NOMO-1 (cell line): ENCODE data around the gene ESR1.

Source experiments
- DNase-seq, 2 experiments: peaks; one replicate each; lab custom pipeline; 2025; ENCODE audit not compliant: unreplicated experiment in 2 of 2; lab: John Stamatoyannopoulos, UW

Gene ESR1

DNA sequence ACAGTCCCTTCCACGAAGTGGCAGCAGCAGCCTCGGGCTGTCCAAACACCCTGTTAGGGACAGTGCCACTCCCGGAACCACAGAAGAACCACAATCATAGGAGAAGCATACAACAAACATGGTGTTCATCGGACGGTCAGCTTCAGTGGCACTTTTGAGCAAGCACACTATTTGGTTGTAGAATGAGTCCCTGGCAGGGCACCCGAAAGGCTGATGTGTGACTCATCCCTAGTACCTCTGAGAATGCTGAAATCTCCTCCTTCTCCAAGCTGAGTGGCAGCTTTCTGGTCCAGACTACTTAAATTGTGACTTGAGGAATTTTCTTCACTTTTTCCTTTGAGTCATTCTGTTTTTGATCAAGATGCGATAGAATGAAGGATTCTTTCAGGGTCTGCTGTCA is 282.5 kb downstream of the ESR1 start:
- no peak for DNase-seq

DNA sequence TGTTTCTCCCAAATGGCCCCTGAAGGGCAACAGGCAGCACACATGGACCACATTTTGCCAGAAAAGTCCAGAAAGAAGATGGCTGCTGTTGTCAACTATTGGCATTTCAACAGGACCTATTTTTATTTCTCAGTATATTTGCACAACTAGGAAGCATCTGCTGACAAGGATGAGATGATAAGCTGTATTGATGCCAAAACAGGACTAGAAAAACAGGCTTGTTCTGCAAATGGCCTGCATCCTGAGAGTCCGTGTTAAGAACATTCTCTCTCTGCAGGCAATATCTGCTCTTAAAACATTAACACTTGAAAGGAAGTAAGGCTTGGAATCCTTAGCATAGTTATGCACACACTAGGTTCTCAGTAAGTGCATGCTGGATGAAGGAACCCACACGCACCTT is 283.7 kb downstream of the ESR1 start:
- DNase-seq: no peak

- no peak for DNase-seq
Observed at GRCh38 chr6:152091851-152092341, 284.4 kb downstream of the ESR1 start.

DNA sequence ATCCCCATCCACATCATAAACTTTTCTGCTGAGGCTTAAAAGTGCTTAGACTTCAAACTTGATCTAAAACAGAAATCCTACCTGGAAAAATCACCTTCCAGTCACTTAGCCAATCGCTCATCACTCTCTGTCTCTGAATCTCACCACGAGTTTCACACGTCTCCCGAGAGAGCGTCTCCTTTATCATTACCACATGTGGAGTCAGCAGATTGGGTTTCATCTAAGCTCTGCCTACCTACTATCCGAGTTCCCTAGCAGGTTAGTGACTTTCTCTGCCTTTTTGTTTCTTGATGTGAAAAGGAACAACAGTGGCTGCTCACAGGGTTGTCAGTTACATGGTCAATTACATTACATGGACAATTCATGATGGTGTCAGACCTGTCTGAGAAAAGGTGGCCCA is 286.2 kb downstream of the ESR1 start:
- no peak for DNase-seq

DNA sequence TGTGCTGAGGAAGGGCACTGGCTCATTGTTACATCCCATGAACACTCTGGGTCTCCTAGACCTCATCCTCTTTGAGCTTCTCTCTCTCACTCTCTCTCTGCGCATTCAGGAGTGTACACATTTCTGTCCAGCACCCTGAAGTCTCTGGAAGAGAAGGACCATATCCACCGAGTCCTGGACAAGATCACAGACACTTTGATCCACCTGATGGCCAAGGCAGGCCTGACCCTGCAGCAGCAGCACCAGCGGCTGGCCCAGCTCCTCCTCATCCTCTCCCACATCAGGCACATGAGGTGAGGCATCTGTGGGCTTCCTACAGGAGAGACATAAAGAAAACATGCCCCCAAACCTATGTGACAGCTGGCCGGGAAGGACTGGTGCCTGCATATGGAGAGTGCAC is 286.8 kb downstream of the ESR1 start:
- no peak for DNase-seq

DNA sequence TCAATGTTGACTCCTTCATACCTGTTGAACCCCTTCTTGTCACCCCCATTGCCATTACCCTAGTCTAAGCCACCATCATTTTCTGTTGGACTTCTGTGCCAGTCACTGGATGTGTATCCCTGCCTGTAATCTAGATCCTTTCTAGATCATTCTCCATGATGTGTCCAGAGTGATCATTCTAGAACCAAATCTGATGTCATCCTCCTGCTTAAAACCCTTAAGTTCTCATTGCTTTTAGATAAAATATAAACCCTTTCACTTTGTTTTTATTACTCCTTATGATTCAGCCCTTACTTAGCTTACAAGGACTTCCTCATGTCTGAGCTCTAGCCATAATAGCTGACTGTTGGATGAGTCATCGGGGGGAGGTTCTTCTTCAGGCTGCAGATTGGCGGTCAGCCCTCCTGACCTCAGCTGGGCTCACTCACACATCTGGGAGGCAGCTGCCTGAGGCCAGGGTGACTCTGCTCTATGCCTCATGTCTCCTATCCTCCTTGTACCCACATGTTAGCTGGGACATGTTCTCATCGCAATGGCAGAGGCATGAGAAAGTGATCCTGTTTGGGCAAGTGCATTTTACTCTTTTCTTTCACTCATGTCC is 287.6 kb downstream of the ESR1 start:
- peak; percentile 74 to 90 for DNase-seq

DNA sequence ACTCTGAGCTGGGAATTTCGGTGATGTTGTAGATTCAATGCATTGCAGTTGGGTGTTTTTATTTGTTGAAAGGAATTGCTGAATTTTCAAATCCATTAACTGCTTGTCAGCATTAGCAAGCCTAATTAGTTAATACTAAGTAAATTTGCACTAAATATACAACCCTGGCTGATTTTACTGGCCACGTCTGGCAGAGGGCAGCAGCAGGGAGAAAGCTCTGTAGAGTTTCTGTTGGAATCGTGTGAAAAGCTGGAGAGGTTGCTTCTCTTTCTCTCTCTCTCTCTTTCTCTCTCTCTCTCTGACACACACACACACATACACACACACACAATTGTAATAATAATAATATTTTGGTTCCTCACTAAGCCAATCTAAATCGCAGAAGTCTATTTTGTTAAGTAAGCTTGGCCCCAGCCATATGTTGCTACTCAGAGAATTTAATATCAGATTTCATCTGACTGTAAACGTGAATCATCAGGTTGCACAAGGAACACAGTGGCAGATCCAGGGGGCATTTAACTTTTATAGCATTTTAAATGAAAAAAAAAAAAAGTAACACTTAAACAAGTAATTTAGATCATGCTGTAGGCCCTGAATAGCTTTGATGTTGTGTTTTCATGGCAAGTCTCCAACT is 289.5 kb downstream of the ESR1 start:
- DNase-seq: no peak

DNA sequence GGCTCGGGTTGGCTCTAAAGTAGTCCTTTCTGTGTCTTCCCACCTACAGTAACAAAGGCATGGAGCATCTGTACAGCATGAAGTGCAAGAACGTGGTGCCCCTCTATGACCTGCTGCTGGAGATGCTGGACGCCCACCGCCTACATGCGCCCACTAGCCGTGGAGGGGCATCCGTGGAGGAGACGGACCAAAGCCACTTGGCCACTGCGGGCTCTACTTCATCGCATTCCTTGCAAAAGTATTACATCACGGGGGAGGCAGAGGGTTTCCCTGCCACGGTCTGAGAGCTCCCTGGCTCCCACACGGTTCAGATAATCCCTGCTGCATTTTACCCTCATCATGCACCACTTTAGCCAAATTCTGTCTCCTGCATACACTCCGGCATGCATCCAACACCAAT is 291.2 kb downstream of the ESR1 start:
- no peak for DNase-seq

- DNase-seq: no peak
Observed at GRCh38 chr6:152099446-152100182, 292.1 kb downstream of the ESR1 start.

- peak; percentile 32 to 42 for DNase-seq
Observed at GRCh38 chr6:152100183-152100618, 292.7 kb downstream of the ESR1 start.

GRCh38 chr6:152107973-152108372 is 300.5 kb downstream of the ESR1 start:
- no peak for DNase-seq

DNA sequence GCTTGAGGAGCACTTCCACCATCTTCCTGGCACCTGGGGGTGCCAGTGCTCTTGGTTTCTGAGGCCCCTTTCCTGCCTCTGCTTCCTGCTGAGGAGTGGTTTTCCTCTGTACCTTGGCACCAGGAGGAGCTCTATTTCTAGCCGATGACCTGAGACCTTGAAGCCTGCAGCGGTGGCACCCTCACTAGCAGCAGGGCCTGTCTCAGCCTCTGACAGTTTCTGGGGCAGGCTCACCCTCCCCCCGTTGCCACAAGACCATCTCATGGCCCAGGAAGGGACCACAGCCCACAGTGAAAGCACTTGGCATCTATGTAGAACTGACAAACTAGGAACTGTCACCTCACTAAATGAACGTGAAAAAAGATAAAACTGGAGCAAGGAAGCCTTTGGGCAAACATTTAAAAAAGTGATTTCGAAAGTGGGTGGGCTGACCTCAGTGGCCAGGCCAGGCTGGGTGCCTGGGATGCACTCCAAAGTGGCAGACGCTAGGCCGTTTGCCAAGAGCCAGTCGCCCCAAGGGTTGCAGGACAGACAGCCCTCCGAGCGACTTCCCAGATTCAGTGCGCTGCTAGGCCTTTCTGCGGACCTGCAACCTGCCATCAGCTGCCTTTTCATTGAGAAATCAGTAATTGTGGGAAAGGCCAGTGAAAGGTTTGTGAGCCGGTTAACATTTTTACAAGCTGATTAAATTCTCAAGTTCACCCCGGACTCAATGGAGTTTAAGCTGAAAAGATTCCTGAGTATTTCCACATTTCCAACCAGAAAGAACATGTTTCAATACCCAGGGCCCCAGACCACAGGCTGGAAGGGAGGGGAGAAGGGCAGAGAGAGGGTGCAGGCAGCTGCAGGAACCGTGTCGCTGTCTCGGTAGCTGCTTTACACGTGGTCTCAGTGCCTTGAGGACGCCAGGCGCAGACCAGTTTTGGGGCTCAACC is 303.7 kb downstream of the ESR1 start:
- DNase-seq: no peak

DNA sequence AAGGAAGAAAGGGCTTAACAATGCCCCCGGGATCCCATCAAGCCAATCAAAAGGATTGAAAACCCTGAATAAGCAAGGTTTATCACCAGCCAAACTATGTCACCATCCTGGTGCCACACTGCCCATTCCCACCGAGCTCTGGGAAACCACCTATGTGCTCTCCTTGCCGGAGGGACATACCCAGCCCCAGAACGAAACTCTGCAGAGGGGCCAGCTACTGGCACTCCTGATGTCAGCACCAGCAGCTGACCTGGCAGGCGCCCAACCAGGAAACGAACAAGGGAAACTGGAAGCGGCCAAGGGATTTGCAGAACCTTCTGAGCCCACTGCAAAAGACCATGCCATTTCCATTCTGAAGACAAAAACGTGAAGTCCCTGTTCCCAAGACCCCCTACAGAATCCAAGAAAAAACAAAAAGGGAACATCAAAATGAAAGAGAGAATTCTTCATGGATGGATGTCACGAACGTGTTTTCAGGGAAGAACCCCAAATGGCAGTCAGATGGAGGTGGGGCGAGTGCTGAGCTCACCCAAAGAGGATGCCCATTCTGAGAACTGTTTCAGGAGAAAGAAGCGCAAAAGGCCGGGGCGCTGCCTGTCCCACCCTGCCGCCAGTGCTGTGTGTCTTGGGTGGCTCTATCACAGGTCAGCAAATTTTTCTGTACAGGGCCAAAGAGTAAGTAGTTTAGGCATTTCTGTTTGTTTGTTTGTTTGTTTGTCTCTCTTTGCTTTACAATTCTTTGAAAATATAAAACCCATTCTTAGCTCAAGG is 305.2 kb downstream of the ESR1 start:
- DNase-seq: no peak

- DNase-seq: no peak
Observed at GRCh38 chr6:152117156-152118133, 310.0 kb downstream of the ESR1 start.

DNA sequence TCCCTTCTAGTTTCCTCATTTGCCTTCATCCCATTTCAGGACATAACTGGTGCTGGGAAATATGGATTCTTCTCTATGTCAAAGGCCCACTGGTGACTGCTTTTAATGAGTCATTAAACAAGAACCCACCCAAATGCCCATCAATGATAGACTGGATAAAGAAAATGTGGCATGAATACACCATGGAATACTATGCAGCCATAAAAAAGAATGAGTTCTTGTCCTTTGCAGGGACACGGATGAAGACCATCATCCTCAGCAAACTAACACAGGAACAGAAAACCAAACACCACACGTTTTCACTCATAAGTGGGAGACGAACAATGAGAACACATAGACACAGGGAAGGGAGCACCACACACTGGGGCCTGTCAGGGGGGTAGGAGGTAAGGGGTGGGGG is 310.7 kb downstream of the ESR1 start:
- no peak for DNase-seq

DNA sequence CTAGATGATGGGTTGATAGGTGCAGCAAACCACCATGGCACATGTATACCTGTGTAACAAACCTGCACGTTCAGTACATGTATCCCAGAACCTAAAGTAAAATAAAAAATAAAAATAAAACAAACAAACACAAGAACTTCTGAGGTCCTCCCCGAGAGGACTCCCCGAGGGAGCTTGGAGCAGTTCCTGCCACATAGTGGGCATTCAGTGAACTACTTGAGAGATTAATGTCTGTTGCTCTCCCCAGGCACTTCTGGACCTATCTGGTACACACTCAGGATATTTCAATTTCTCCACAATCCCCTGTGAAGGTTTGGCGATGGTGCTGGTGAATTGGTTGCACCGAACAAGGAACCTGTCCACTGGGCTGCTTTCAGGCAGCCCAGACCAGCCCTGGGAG is 311.2 kb downstream of the ESR1 start:
- DNase-seq: no peak

DNA sequence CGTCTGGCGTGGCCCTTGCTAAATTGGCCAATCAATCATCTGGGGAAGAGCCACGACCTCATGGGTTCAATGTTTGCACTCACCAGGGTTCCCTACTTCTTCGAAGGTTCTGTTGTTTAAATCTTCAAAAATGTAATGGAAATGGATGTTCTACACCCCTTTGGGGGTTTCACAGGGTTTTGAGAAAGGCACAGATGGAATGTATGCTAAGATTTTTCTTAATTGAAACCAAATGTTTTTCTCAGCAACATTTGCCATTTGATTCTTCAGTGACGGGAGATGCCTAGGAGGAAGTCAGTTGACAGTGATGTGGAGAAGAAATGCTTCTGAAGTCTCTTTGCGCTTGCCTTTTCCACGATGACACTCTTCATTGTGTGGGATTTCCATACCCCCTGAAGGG is 312.3 kb downstream of the ESR1 start:
- no peak for DNase-seq

DNA sequence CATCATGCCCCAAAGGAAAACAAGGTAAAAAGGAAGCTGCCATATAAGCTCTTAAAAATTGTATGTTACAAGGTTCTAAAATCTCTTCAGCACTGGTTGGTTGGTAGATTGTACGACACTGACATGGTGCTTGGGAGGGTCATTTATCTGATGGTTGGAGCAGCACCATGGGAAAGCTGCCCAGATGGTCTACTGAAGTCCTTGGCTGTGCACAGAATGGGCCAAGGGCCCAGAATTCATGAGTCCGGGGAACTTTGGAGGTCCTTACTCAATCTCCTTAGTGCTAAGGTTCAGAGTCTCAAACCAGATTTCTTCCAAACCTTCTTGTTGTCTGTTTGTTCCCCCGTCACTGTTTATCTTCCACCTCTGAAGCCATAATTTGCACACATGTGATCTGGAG is 314.4 kb downstream of the ESR1 start:
- no peak for DNase-seq

GRCh38 chr6:152122434-152122833 is 315.0 kb downstream of the ESR1 start:
- DNase-seq: no peak
